ENCODE results near the gene ARFIP1. TPM values are rescaled to one million over a fixed set of nuclear protein-coding genes. Genes with fewer than 3 reads are reported as not detected.

ARFIP1 gene
- total and polyA plus RNA-seq, 2 of the 8 experiments (the other 6 are each of a cell fraction or from before 2014, with no cell fraction given): 13.5 to 38.0 TPM

DNA sequence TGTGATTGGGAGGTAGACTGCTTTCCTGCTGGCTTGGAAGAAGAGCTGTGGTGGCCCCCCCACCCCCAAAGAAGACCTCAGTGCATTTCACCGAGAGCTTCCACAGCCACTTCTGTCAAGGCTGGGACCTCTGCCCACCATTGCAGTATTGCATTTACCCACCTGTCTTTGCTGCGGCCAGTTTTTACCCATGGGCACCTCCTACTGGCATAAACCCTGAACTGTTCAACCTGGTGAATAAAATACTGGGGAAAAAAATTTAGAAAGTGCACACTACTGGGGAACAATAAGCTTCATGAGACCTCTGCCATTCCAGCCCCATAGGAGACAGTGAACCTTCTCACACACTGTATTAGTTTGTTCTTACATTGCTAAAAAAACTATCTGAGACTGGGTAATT, 40.3 kb downstream of the ARFIP1 start:
- H4K20me1 ChIP-seq (replicated peaks in 1 of 2; ENCODE audit: control insufficient read depth in 1 of 2, insufficient read depth in 2 of 2, low read length in 2 of 2): peaks cover 0 to 2% of the 10 kb centered on the region in 2 experiments
- H3K36me3 ChIP-seq (ENCODE audit: control insufficient read depth in 2 of 4, insufficient read depth in 4 of 4, low read length in 3 of 4): peaks cover 0 to 12% (median 0%) of the 10 kb centered on the region in 4 experiments; a peak in 3 of 8 replicates
- H3K56ac ChIP-seq (replicated peaks; ENCODE audit: insufficient read length, low read depth, low read length): no peak overlapping the region
- H4K8ac ChIP-seq (ENCODE audit: extremely low read depth, insufficient read depth, low read length): no peak overlapping the region
- DNase-seq (ENCODE audit: low read depth in 1 of 2, low spot score in 2 of 2) (no peak), FAIRE-seq (no peak)
- H3K4me2 ChIP-seq (ENCODE audit: insufficient read depth in 1 of 2, low read depth in 2 of 2, low read length in 2 of 2): no peak overlapping the region
- TF ChIP-seq BACH1 (IDR thresholded peaks at IDR 0.05; ENCODE audit: low read length) (no peak), RAD21 (IDR thresholded peaks at IDR 0.05 in 1 of 2, conservative IDR thresholded peaks at IDR 0.05 in 1 of 2; ENCODE audit: low read depth in 2 of 2, low read length in 2 of 2) (peak in 1 of 2 experiments; percentile 1; a peak in 1 of 4 replicates), TAF7 (optimal IDR thresholded peaks at IDR 0.05; ENCODE audit: borderline replicate concordance, low read depth, low read length) (no peak), PHF8 (conservative IDR thresholded peaks at IDR 0.05; ENCODE audit: low read depth, low read length) (no peak), POLR2AphosphoS5 (IDR thresholded peaks at IDR 0.05; ENCODE audit: low read depth, low read length) (no peak), SIN3A (conservative IDR thresholded peaks at IDR 0.05 in 1 of 2, IDR thresholded peaks at IDR 0.05 in 1 of 2; ENCODE audit: low read depth in 1 of 2, low read length in 2 of 2) (no peak), FOSL1 (IDR thresholded peaks at IDR 0.05; ENCODE audit: insufficient read depth, low read depth, low read length) (no peak)
- TF ChIP-seq, protein P1, sequence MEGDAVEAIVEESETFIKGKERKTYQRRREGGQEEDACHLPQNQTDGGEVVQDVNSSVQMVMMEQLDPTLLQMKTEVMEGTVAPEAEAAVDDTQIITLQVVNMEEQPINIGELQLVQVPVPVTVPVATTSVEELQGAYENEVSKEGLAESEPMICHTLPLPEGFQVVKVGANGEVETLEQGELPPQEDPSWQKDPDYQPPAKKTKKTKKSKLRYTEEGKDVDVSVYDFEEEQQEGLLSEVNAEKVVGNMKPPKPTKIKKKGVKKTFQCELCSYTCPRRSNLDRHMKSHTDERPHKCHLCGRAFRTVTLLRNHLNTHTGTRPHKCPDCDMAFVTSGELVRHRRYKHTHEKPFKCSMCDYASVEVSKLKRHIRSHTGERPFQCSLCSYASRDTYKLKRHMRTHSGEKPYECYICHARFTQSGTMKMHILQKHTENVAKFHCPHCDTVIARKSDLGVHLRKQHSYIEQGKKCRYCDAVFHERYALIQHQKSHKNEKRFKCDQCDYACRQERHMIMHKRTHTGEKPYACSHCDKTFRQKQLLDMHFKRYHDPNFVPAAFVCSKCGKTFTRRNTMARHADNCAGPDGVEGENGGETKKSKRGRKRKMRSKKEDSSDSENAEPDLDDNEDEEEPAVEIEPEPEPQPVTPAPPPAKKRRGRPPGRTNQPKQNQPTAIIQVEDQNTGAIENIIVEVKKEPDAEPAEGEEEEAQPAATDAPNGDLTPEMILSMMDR (IDR thresholded peaks at IDR 0.05; ENCODE audit: control extremely low read depth in 1 of 3, insufficient read depth in 1 of 3, low read depth in 1 of 3, low read length in 3 of 3): peak in 1 of 3 experiments; percentile 18; a peak in 1 of 4 replicates
- no peak overlapping the region for H3K4ac ChIP-seq (replicated peaks; ENCODE audit: insufficient read length, low read depth, low read length)
- H3K14ac ChIP-seq (ENCODE audit: insufficient read length): no peak overlapping the region
- ChIA-PET CTCF (ENCODE audit: partially characterized antibody) (interaction anchor here (0.7 to 1.8 kb wide), 4 partner anchors 11 to 308 kb away, joined by 3 to 5 read pairs (median 4); no protein-coding TSS in a partner anchor), POLR2A (ENCODE audit: partially characterized antibody) (no interaction called here)
- H3K27me3 ChIP-seq (replicated peaks in 1 of 4; ENCODE audit: control insufficient read depth in 3 of 4, extremely low read depth in 1 of 4, insufficient read depth in 3 of 4, low read length in 3 of 4): no peaks in the 10 kb centered on the region
- no peak overlapping the region for H2BK15ac ChIP-seq (ENCODE audit: low read length)
- peaks cover 0 to 6% of the 10 kb centered on the region in 2 experiments; a peak in 1 of 4 replicates for H3K9me3 ChIP-seq (ENCODE audit: insufficient read depth in 2 of 2, low read depth in 1 of 2, low read length in 1 of 2)
- 86% methylated on average over 2 of the region's 2 CpGs; no CpG with 5 or more reads in 1 of the 2 experiments for WGBS, 2 experiments (ENCODE audit: extremely low coverage in 1 of 2, insufficient coverage in 1 of 2, insufficient read length in 1 of 2, insufficient replicate concordance in 2 of 2, low coverage in 1 of 2, low lambda C conversion rate in 2 of 2, missing lambda C conversion rate in 1 of 2)
- no peak overlapping the region for H3K4me3 ChIP-seq (ENCODE audit: extremely low read depth in 1 of 4, insufficient read depth in 2 of 4, low read depth in 3 of 4, low read length in 4 of 4)
- H3K79me2 ChIP-seq (ENCODE audit: control insufficient read depth in 1 of 2, insufficient read depth in 2 of 2, low read length in 2 of 2): no peaks in the 10 kb centered on the region; a peak in 1 of 4 replicates
- no peak overlapping the region for H4K5ac ChIP-seq (ENCODE audit: insufficient read length, low read depth, low read length)
- H4K91ac ChIP-seq (replicated peaks; ENCODE audit: insufficient read length, low read length): no peak overlapping the region
- no peak overlapping the region for H2BK12ac ChIP-seq (ENCODE audit: low read depth, low read length)
- H2BK20ac ChIP-seq (ENCODE audit: low read length): no peak overlapping the region
- H2BK5ac ChIP-seq (ENCODE audit: low read depth, low read length): no peak overlapping the region
- no peaks in the 10 kb centered on the region for H3K23me2 ChIP-seq (ENCODE audit: low read depth, low read length)
- no peak overlapping the region for H2BK120ac ChIP-seq (replicated peaks; ENCODE audit: low read depth, low read length)
- H3K23ac ChIP-seq (ENCODE audit: insufficient read length): no peak overlapping the region
- no peak overlapping the region for H2AFZ ChIP-seq (ENCODE audit: low read length)
- no peak overlapping the region; a peak in 2 of 7 replicates for H3K9ac ChIP-seq (replicated peaks in 1 of 4; ENCODE audit: extremely low read depth in 1 of 4, low read depth in 3 of 4, low read length in 3 of 4)
- no peak overlapping the region for H3K27ac ChIP-seq (ENCODE audit: low read depth, low read length)
- no peak overlapping the region for H2AK5ac ChIP-seq (ENCODE audit: low read depth, low read length)
- H3K18ac ChIP-seq (ENCODE audit: extremely low read depth, low read length): no peak overlapping the region
- no peaks in the 10 kb centered on the region; a peak in 2 of 7 replicates for H3K4me1 ChIP-seq (replicated peaks in 1 of 4; ENCODE audit: control insufficient read depth in 3 of 4, insufficient read depth in 4 of 4, low read length in 3 of 4)
- peaks cover 7% of the 10 kb centered on the region for H3K79me1 ChIP-seq (ENCODE audit: low read depth, low read length)
